22Rv1 (cell line): ENCODE results near the gene PAK4.

ENCODE experiments used
- ZFX ChIP-seq: fragments of 450-650 bp; IDR thresholded peaks from 2 replicates; pipeline ENCODE4 v1.6.1; 2017; ENCODE audit warnings: antibody characterized with exemption, borderline replicate concordance
- TF ChIP-seq, protein P1 (sequence below): fragments of 450-650 bp; IDR thresholded peaks from 2 replicates; pipeline ENCODE4 v1.5.1; 2017; ENCODE audit warnings: mild to moderate bottlenecking

DNA sequence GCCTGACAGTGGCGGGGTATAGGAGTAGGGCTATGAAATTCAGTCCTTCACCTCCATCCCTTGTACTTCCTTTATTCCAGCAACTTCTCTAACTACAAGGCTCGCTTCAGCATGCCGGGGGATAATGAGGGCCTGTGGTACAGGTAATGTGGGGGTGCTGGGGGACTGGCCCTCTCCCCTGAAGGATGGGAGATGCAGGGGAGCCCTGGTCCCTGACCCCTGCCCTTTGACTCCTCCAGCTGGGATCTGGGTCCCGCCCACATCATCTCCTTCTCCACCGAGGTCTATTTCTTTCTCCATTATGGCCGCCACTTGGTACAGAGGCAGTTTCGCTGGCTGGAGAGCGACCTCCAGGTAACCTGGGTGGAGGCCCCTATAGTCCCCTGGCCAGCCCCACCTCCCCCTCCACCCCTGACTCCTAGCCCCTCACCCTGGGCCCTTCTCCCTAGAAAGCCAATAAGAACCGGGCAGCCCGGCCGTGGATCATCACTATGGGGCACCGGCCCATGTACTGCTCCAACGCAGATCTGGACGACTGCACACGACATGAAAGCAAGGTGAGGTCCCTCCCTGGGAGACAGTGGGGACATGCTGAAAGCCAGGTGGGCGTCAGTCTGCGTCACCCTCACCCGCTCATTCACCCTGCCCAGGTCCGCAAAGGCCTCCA lies 25.0 kb upstream of the PAK4 start:
- TF ChIP-seq, protein P1, sequence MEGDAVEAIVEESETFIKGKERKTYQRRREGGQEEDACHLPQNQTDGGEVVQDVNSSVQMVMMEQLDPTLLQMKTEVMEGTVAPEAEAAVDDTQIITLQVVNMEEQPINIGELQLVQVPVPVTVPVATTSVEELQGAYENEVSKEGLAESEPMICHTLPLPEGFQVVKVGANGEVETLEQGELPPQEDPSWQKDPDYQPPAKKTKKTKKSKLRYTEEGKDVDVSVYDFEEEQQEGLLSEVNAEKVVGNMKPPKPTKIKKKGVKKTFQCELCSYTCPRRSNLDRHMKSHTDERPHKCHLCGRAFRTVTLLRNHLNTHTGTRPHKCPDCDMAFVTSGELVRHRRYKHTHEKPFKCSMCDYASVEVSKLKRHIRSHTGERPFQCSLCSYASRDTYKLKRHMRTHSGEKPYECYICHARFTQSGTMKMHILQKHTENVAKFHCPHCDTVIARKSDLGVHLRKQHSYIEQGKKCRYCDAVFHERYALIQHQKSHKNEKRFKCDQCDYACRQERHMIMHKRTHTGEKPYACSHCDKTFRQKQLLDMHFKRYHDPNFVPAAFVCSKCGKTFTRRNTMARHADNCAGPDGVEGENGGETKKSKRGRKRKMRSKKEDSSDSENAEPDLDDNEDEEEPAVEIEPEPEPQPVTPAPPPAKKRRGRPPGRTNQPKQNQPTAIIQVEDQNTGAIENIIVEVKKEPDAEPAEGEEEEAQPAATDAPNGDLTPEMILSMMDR, result no peak
- TF ChIP-seq ZFX, result no peak
